H1 (cell line): Measurements from ENCODE around the gene SEMA6D. TPM values are rescaled to one million over a fixed set of nuclear protein-coding genes. Genes with fewer than 3 reads are reported as not detected.

Experiments
- RAD21 ChIP-seq, 2 experiments: IDR thresholded peaks in 1 of 2; conservative IDR thresholded peaks in 1 of 2; 2 replicates each; pipeline ENCODE4 v1.6.1; 2011; ENCODE audit warnings: low read depth in 2 of 2, low read length in 2 of 2, improper control_type of control experiment in 1 of 2, inconsistent platforms in 1 of 2, mild to moderate bottlenecking in 1 of 2, moderate library complexity in 1 of 2
- polyA plus RNA-seq, 7 experiments: library from polyadenylated mRNA; depleted of rRNA in 3 of 7; stranded (reverse) in 5 of 7; unstranded in 2 of 7; fragments of >200 nt in 5 of 7; fragments of 200-250 nt in 2 of 7; gene quantifications; 1 replicate in 5 of 7; 2 replicates in 1 of 7; 4 replicates in 1 of 7; pipeline versions ENCODE4 v1.2.1 to v1.2.3, GENCODE V29; 2011 to 2013; ENCODE audit warnings: missing spikeins in 2 of 7, mixed read lengths in 2 of 7
- total RNA-seq: library from RNA; stranded (reverse); fragmentation: NEBNext Ultra II Directional; extraction: Animal tissue kit (Norgen Biotek cat#: 25700); gene quantifications from 2 replicates; pipeline ENCODE4 v1.2.1, GENCODE V29; 2021
- TF ChIP-seq, protein P1 (sequence below): IDR thresholded peaks from 2 replicates; pipeline ENCODE4 v1.6.1; 2011; ENCODE audit warnings: low read depth, mild to moderate bottlenecking, low read length; ENCODE audit not compliant: insufficient read depth
- TF ChIP-seq, protein P2 (sequence below): fragments of 300-600 bp; sonication (generic); IDR thresholded peaks from 2 replicates; pipeline ENCODE4 v1.7.1; 2012; ENCODE audit warnings: low read length, moderate library complexity, mild to moderate bottlenecking, inconsistent platforms; ENCODE audit not compliant: insufficient replicate concordance
- TF ChIP-seq, protein P3 (sequence below), 3 experiments: IDR thresholded peaks; 1 replicate in 2 of 3; 2 replicates in 1 of 3; pipeline versions ENCODE4 v1.5.1 to v1.6.1; 2011; ENCODE audit warnings: low read length in 3 of 3, mild to moderate bottlenecking in 3 of 3, inconsistent platforms in 2 of 3, low read depth in 1 of 3, moderate library complexity in 1 of 3; ENCODE audit not compliant: insufficient read depth in 1 of 3; ENCODE audit errors: control extremely low read depth in 1 of 3

SEMA6D gene
- total and polyA plus RNA-seq, 2 of the 8 experiments (the other 6 are each of a cell fraction or from before 2014, with no cell fraction given) = 2.2 to 3.8 TPM

DNA sequence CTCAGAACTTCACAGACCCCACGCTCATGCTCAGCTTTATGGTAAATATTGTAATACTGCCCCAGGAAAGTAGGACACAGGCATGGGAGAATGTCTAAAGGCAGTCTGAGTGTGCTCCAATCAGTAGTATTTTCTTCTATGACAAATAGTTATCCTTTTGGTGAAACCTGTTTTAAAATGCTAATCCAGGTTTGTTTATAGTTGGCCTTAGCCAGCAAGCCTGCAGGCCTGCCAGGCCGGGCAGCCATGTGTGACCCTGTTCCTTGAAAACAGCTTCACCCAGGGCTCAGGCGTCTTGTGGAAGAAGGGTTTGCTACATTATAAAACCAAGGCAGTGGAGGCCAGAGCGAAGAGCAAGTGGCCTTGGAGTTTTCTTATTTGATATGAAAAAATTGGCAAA, 104.7 kb downstream of the SEMA6D start (continued):
- no peak for TF ChIP-seq RAD21 (IDR thresholded peaks at IDR 0.05 in 1 of 2, conservative IDR thresholded peaks at IDR 0.05 in 1 of 2; ENCODE audit: low read depth in 2 of 2, low read length in 2 of 2)
- TF ChIP-seq, protein P1, sequence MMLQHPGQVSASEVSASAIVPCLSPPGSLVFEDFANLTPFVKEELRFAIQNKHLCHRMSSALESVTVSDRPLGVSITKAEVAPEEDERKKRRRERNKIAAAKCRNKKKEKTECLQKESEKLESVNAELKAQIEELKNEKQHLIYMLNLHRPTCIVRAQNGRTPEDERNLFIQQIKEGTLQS = no peak
- TF ChIP-seq, protein P2, sequence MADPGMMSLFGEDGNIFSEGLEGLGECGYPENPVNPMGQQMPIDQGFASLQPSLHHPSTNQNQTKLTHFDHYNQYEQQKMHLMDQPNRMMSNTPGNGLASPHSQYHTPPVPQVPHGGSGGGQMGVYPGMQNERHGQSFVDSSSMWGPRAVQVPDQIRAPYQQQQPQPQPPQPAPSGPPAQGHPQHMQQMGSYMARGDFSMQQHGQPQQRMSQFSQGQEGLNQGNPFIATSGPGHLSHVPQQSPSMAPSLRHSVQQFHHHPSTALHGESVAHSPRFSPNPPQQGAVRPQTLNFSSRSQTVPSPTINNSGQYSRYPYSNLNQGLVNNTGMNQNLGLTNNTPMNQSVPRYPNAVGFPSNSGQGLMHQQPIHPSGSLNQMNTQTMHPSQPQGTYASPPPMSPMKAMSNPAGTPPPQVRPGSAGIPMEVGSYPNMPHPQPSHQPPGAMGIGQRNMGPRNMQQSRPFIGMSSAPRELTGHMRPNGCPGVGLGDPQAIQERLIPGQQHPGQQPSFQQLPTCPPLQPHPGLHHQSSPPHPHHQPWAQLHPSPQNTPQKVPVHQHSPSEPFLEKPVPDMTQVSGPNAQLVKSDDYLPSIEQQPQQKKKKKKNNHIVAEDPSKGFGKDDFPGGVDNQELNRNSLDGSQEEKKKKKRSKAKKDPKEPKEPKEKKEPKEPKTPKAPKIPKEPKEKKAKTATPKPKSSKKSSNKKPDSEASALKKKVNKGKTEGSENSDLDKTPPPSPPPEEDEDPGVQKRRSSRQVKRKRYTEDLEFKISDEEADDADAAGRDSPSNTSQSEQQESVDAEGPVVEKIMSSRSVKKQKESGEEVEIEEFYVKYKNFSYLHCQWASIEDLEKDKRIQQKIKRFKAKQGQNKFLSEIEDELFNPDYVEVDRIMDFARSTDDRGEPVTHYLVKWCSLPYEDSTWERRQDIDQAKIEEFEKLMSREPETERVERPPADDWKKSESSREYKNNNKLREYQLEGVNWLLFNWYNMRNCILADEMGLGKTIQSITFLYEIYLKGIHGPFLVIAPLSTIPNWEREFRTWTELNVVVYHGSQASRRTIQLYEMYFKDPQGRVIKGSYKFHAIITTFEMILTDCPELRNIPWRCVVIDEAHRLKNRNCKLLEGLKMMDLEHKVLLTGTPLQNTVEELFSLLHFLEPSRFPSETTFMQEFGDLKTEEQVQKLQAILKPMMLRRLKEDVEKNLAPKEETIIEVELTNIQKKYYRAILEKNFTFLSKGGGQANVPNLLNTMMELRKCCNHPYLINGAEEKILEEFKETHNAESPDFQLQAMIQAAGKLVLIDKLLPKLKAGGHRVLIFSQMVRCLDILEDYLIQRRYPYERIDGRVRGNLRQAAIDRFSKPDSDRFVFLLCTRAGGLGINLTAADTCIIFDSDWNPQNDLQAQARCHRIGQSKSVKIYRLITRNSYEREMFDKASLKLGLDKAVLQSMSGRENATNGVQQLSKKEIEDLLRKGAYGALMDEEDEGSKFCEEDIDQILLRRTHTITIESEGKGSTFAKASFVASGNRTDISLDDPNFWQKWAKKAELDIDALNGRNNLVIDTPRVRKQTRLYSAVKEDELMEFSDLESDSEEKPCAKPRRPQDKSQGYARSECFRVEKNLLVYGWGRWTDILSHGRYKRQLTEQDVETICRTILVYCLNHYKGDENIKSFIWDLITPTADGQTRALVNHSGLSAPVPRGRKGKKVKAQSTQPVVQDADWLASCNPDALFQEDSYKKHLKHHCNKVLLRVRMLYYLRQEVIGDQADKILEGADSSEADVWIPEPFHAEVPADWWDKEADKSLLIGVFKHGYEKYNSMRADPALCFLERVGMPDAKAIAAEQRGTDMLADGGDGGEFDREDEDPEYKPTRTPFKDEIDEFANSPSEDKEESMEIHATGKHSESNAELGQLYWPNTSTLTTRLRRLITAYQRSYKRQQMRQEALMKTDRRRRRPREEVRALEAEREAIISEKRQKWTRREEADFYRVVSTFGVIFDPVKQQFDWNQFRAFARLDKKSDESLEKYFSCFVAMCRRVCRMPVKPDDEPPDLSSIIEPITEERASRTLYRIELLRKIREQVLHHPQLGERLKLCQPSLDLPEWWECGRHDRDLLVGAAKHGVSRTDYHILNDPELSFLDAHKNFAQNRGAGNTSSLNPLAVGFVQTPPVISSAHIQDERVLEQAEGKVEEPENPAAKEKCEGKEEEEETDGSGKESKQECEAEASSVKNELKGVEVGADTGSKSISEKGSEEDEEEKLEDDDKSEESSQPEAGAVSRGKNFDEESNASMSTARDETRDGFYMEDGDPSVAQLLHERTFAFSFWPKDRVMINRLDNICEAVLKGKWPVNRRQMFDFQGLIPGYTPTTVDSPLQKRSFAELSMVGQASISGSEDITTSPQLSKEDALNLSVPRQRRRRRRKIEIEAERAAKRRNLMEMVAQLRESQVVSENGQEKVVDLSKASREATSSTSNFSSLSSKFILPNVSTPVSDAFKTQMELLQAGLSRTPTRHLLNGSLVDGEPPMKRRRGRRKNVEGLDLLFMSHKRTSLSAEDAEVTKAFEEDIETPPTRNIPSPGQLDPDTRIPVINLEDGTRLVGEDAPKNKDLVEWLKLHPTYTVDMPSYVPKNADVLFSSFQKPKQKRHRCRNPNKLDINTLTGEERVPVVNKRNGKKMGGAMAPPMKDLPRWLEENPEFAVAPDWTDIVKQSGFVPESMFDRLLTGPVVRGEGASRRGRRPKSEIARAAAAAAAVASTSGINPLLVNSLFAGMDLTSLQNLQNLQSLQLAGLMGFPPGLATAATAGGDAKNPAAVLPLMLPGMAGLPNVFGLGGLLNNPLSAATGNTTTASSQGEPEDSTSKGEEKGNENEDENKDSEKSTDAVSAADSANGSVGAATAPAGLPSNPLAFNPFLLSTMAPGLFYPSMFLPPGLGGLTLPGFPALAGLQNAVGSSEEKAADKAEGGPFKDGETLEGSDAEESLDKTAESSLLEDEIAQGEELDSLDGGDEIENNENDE = no peak
- TF ChIP-seq, protein P3, sequence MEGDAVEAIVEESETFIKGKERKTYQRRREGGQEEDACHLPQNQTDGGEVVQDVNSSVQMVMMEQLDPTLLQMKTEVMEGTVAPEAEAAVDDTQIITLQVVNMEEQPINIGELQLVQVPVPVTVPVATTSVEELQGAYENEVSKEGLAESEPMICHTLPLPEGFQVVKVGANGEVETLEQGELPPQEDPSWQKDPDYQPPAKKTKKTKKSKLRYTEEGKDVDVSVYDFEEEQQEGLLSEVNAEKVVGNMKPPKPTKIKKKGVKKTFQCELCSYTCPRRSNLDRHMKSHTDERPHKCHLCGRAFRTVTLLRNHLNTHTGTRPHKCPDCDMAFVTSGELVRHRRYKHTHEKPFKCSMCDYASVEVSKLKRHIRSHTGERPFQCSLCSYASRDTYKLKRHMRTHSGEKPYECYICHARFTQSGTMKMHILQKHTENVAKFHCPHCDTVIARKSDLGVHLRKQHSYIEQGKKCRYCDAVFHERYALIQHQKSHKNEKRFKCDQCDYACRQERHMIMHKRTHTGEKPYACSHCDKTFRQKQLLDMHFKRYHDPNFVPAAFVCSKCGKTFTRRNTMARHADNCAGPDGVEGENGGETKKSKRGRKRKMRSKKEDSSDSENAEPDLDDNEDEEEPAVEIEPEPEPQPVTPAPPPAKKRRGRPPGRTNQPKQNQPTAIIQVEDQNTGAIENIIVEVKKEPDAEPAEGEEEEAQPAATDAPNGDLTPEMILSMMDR (IDR thresholded peaks at IDR 0.05; ENCODE audit: control extremely low read depth in 1 of 3, insufficient read depth in 1 of 3, low read depth in 1 of 3, low read length in 3 of 3) = no peak
- TF ChIP-seq, all 59 proteins: peak for 0
